Myocyte (in vitro differentiated cells): Measurements from ENCODE around the gene RBM20. TPM values are rescaled to one million over a fixed set of nuclear protein-coding genes. Genes with fewer than 3 reads are reported as not detected.
A peak's percentile ranks its signal among the peaks of the same experiment; 100 is the strongest.
"Not testable (repeated sequence)": the region's sequence is repeated elsewhere in the genome, so short reads cannot be mapped to it uniquely, and the experiment has no call there.

Source experiments
- DNase-seq: peaks from one replicate; pipeline ENCODE4 v3.0.0-alpha.2; 2012; ENCODE audit warnings: low read depth
- total RNA-seq: library from RNA; depleted of rRNA; stranded (reverse); fragments of >200 nt; gene quantifications from 2 replicates; pipeline ENCODE4 v1.2.3, GENCODE V29; 2014

Gene RBM20
- total RNA-seq, 1 donor from 2014 or later = 2.6 TPM

DNA sequence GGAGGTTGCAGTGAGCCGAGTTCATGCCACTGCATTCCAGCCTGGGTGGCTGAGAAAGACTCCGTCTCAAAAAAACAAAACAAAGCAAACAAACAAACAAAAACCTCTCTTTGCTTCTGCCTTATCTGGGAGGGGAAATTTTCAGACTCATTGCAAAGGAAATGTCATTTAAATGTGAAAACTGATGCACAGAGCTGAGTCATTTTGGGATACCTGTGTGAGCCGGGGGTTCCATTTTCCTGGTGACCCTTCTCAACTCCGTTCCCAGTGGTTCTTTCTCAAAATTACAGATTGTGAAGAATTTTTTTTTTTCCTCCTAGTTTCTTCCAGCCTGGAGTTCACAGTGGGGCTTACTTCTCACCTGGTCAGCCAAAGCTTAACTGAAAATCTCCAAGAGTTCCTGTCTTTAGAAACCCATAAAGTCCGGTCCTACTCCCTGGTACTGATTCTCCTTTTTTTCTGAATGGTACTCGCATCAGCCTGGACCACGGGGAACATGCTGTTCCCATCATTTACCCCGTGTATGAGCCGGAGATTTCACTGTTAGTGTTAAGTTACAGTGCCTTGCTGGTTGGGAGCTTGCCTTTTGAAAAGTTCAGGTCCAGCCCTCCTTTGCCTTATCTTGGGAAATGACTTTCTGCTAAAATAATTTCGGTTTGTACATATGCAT, 56.9 kb downstream of the RBM20 start:
- DNase-seq = no peak

DNA sequence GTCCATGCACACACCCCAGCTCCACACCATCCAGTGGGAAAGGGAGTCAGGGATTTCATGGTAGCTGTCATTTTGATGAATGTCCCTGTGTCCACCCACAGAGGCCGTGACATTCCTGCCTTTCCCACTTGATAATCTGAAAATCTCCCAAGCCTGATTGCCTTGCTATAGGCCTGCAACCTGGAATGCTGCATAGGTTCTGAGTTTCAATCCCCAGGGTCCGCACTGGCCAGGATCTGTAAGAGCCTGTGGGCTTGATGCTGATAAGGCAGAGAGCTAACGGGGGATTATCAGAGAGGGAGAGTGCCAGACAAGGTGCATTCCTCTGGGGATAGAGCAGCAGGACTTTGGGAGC, 57.5 kb downstream of the RBM20 start:
- DNase-seq = peak; percentile 39

DNA sequence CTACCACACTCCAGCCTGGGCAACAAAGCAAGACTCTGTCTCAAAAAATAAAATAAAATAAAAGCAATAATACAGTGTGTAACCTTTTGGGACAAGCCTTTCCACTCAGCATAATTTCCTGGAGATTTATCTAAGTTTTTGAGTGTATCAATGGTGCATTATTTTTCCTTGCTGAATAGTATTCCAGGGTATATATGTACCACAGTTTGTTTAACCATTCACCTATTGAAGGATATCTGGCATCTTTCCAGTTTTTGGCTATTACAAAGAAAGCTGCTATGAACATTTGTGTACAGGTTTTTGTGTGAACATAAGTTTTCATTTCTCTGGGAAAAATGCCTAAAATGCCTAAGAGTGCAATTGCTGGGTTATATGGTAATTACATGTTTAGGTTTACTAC, 59.9 kb downstream of the RBM20 start:
- no peak for DNase-seq

DNA sequence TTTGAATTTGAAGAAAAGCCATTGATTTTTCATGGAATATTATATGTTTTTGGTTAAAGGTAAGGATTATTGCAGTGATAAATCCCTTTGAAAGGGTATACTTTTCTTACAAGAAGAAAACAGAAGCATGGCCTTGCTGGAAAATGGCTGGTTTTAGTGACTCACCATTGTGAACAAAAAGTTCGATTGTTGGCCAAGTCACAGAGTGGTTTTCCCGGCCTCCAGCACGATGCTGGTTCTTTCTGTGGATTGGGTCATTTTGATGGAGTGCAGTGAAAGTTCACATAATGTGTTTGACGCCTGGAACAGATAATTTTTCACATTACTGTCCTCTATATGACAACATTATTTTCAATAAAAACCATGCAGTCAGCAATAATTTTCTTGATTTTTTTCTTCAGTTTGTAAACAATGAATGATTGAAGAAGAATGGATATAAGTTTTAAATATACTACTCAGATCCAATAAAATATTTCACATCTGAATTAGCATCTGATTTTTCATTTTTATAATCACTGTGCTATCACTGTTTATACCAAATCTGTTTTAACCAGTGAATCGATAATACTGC, 60.9 kb downstream of the RBM20 start:
- DNase-seq = no peak

DNA sequence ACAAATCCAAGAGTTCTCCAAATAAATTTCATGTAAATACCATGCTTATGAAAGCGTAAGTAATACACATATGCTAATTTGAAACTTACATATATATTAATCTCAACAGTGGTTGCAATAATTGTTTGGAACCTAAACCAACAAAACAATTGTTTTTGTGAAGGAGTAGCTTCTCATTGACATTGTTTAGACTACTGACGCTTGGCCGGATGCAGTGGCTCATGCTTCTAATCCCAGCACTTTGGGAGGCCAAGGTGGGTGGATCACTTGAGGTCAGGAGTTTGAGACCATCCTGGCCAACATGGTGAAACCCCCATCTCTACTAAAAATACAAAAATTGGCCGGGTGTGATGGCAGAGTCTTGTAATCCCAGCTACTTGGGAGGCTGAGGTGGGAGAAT, 61.5 kb downstream of the RBM20 start:
- not testable (repeated sequence) for DNase-seq

DNA sequence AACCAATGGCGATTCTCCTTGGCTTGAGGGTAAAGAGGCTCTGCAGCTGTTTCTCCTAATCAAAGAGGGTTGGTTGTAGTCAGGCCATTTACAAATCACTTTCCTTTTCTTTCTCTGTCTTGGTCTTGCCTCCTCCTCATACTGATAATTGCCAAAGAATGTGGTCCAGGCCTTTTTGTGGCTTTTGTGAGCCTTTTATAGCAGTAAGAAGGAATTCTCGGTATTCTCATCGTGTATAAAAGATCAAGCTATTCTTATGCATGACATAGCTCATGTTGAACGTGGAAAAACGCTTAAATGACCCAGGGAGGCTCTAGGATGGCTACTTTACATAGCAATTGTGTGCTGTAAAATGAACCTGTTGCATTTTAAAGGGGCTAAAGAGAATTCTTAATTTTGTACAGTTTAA, 62.6 kb downstream of the RBM20 start:
- peak; percentile 98 for DNase-seq

GRCh38 chr10:110708776-110709443, 64.8 kb downstream of the RBM20 start:
- peak; percentile 63 for DNase-seq

- no peak for DNase-seq
Observed at GRCh38 chr10:110709444-110709828, 65.3 kb downstream of the RBM20 start.

DNA sequence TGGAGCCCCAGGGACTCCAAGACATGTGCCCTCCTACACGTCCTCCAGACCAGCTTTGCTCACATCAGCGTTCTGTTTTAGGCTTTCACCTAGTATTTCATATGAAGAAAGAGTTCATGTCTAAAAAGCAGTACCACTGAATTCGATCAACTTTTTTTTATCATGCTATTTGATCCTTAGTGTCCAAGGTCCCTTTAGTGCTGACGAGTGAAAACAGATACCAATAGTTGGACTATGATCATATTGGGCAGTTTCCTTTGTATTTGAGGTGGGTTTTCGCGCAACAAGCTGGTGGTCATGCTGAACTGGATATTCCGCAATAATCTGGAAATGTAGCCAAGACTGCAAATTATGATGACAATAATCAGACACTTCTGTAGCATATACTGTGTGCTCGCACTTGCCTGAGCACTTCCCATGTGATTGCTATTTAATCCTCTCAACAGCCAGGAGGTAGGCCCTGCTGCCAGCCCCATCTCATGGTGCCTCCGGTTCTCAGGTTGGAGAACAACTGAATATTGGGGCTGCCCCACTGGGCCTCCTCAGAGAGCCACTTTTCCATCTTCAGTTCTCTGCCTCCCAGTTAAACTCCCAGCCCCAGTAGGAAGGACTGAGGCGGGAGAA, 65.9 kb downstream of the RBM20 start:
- no peak for DNase-seq

- DNase-seq = peak; percentile 62
Observed at GRCh38 chr10:110710621-110711020, 66.5 kb downstream of the RBM20 start.

GRCh38 chr10:110711382-110711781, 67.2 kb downstream of the RBM20 start:
- no peak for DNase-seq

DNA sequence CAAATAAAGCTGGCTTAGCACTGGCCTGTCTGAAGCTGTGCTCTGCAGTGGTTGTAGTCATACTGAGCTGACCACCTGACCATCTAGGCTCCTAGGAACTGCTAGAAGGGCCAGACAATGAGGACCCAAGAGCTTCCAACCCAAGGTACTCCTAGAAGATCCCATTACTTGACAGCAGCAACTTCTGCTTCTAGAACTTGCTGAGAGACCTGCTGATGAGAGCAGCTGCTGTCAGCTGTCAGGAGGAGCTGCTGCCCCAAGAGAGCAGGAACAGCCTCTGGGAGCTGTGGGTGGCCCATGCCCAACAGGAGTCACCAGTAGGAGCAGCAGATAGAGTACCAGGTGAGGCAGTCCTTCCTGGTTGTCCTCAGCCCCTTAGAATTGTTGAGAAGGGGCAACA, 70.2 kb downstream of the RBM20 start:
- DNase-seq = peak; percentile 36

GRCh38 chr10:110717781-110718589, 73.8 kb downstream of the RBM20 start:
- DNase-seq = peak; percentile 27

DNA sequence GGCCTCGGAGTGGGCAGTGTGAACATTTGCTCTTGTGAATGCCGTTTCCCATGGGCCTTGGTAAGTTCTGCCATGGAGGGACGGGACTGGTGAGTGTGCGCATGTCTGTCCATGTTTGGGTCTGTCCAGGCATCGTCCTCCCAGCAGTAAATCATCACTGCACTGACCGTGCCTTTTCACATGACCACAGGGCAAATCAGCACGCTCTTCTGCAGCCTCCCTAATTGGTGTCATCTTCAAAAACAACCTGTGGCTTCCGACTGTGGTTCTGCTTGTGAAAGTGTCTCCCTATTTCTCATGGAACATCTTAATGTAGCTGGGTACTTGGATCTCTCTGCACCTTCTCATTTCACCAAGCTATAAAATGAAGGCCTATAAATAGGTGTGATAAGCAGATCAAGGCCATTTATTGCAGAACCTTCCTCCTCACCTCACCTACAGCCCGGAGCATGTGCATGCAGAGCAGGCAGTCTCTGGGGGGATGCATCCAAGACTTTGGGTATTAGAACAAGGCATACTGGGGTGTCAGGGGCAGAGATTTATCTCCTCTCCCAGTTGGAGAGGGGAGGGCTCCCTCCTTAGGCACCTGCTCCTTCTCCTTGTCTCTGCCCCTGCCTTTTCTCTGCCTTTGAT, 77.4 kb downstream of the RBM20 start:
- no peak for DNase-seq

- no peak for DNase-seq
Observed at GRCh38 chr10:110723224-110723891, 79.2 kb downstream of the RBM20 start.

GRCh38 chr10:110724116-110724921, 80.2 kb downstream of the RBM20 start:
- DNase-seq = no peak

DNA sequence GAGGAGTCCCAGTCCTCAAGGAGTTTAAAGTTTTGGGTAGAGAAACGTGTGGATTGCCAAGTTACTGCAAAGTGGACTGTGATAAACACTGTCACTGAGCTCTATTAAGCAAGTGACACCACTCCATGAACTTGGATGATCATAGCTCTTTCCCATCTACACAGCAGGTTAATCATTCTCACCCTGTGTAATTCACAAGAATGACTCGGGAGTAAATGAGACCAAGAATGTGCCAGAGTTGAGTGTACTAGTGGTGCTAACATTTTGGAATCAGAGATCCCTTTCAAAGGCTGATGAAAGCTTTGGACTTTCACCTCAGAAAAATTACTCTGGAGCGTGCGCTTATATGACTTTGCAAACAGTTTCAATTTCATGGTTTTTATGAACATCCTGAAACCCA, 80.8 kb downstream of the RBM20 start:
- DNase-seq = no peak

- DNase-seq = peak; percentile 79
Observed at GRCh38 chr10:110725801-110726630, 81.9 kb downstream of the RBM20 start.

DNA sequence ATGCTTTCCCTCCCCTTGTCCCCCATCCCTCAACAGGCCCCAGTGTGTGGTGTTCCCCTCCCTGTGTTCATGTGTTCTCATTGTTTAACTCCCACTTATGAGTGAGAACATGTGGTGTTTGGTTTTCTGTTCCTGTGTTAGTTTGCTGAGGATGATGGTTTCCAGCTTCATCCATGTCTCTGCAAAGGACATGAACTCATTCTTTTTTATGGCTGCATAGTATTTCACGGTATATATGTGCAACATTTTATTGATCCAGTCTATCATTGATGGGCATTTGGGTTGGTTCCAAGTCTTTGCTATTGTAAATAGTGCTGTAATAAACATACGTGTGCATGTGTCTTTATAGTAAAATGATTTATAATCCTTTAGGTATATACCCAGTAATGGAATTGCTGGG, 83.6 kb downstream of the RBM20 start:
- not testable (repeated sequence) for DNase-seq
